H1 (cell line): ENCODE data around the gene LBHD1. TPM values are rescaled to one million over a fixed set of nuclear protein-coding genes. Genes with fewer than 3 reads are reported as not detected.

Source experiments
- ASH2L ChIP-seq: fragments of 200-600, 300-600 bp; sonication (generic); IDR thresholded peaks from one replicate; pipeline ENCODE4 v1.7.1; 2017; ENCODE audit warnings: low read length
- CBX8 ChIP-seq: fragments of 300-800, 300-1000 bp; sonication (generic); IDR thresholded peaks from 2 replicates; pipeline ENCODE4 v1.7.1; 2016; ENCODE audit warnings: low read depth, low read length, borderline replicate concordance
- CEBPB ChIP-seq: IDR thresholded peaks from 2 replicates; pipeline ENCODE4 v1.6.1; 2012; ENCODE audit warnings: low read depth, low read length
- CHD1 ChIP-seq: IDR thresholded peaks from 2 replicates; pipeline ENCODE4 v1.6.1; 2012; ENCODE audit warnings: low read depth, low read length, improper control_type of control experiment
- EZH2 ChIP-seq: fragments of 200-600 bp; sonication (generic); IDR thresholded peaks from 2 replicates; pipeline ENCODE4 v1.7.1; 2012; ENCODE audit warnings: low read depth, mild to moderate bottlenecking, moderate library complexity, low read length, inconsistent platforms; ENCODE audit not compliant: severe bottlenecking
- FOSL1 ChIP-seq: IDR thresholded peaks from 2 replicates; pipeline ENCODE4 v1.6.1; 2011; ENCODE audit warnings: mild to moderate bottlenecking, low read depth, low read length, moderate library complexity; ENCODE audit not compliant: insufficient read depth
- GABPA ChIP-seq: IDR thresholded peaks from 2 replicates; pipeline ENCODE4 v1.6.1; 2011; ENCODE audit warnings: mild to moderate bottlenecking, low read length, moderate library complexity, borderline replicate concordance; ENCODE audit not compliant: insufficient read depth
- GTF2F1 ChIP-seq: IDR thresholded peaks from 2 replicates; pipeline ENCODE4 v1.6.1; 2012; ENCODE audit warnings: low read depth, low read length, improper control_type of control experiment, borderline replicate concordance
- JUN ChIP-seq: IDR thresholded peaks from 2 replicates; pipeline ENCODE4 v1.6.1; 2011; ENCODE audit warnings: low read depth, mild to moderate bottlenecking, improper control_type of control experiment, low read length
- JUND ChIP-seq: IDR thresholded peaks from 2 replicates; pipeline ENCODE4 v1.6.1; 2011; ENCODE audit warnings: mild to moderate bottlenecking, improper control_type of control experiment, low read length
- MAFK ChIP-seq: IDR thresholded peaks from 2 replicates; pipeline ENCODE4 v1.6.1; 2012; ENCODE audit warnings: low read depth, mild to moderate bottlenecking, improper control_type of control experiment, low read length
- NANOG ChIP-seq: IDR thresholded peaks from 2 replicates; pipeline ENCODE4 v1.6.1; 2011; ENCODE audit warnings: low read length, low read depth, mild to moderate bottlenecking, inconsistent platforms; ENCODE audit not compliant: insufficient read depth, poor library complexity, severe bottlenecking
- NRF1 ChIP-seq: IDR thresholded peaks from 2 replicates; pipeline ENCODE4 v1.6.1; 2011; ENCODE audit warnings: mild to moderate bottlenecking, low read depth, low read length, improper control_type of control experiment
- POU5F1 ChIP-seq: IDR thresholded peaks from 2 replicates; pipeline ENCODE4 v1.6.1; 2011; ENCODE audit warnings: low read depth, mild to moderate bottlenecking, low read length, moderate library complexity
- RBBP5 ChIP-seq: IDR thresholded peaks from 2 replicates; pipeline ENCODE4 v1.7.1; 2012; ENCODE audit warnings: low read depth, mild to moderate bottlenecking, inconsistent platforms, low read length, moderate library complexity, borderline replicate concordance
- SP4 ChIP-seq: IDR thresholded peaks from 2 replicates; pipeline ENCODE4 v1.6.1; 2012; ENCODE audit warnings: low read length, inconsistent platforms
- SUZ12 ChIP-seq: fragments of 200-600 bp; sonication (generic); IDR thresholded peaks from 2 replicates; pipeline ENCODE4 v1.6.1; 2012; ENCODE audit warnings: mild to moderate bottlenecking, inconsistent platforms, low read length, moderate library complexity, mixed read lengths
- TAF1 ChIP-seq: IDR thresholded peaks from 2 replicates; pipeline ENCODE4 v1.6.1; 2011; ENCODE audit warnings: mild to moderate bottlenecking, low read depth, low read length
- TEAD4 ChIP-seq: IDR thresholded peaks from 2 replicates; pipeline ENCODE4 v1.6.1; 2012; ENCODE audit warnings: low read depth, low read length, inconsistent platforms, mixed read lengths
- polyA plus RNA-seq, 7 experiments: library from polyadenylated mRNA; depleted of rRNA in 3 of 7; stranded (reverse) in 5 of 7; unstranded in 2 of 7; fragments of >200 nt in 5 of 7; fragments of 200-250 nt in 2 of 7; gene quantifications; 1 replicate in 5 of 7; 2 replicates in 1 of 7; 4 replicates in 1 of 7; pipeline versions ENCODE4 v1.2.1 to v1.2.3, GENCODE V29; 2011 to 2013; ENCODE audit warnings: missing spikeins in 2 of 7, mixed read lengths in 2 of 7
- total RNA-seq: library from RNA; stranded (reverse); fragmentation: NEBNext Ultra II Directional; extraction: Animal tissue kit (Norgen Biotek cat#: 25700); gene quantifications from 2 replicates; pipeline ENCODE4 v1.2.1, GENCODE V29; 2021
- TF ChIP-seq, protein P1 (sequence below): IDR thresholded peaks from 2 replicates; pipeline ENCODE4 v1.6.1; 2011; ENCODE audit warnings: low read length, improper control_type of control experiment
- TF ChIP-seq, protein P2 (sequence below): IDR thresholded peaks from 2 replicates; pipeline ENCODE4 v1.6.1; 2012; ENCODE audit warnings: low read length, inconsistent platforms

Gene LBHD1
- total and polyA plus RNA-seq, 2 of the 8 experiments (the other 6 are each of a cell fraction or from before 2014, with no cell fraction given), result 2.3 to 5.2 TPM

DNA sequence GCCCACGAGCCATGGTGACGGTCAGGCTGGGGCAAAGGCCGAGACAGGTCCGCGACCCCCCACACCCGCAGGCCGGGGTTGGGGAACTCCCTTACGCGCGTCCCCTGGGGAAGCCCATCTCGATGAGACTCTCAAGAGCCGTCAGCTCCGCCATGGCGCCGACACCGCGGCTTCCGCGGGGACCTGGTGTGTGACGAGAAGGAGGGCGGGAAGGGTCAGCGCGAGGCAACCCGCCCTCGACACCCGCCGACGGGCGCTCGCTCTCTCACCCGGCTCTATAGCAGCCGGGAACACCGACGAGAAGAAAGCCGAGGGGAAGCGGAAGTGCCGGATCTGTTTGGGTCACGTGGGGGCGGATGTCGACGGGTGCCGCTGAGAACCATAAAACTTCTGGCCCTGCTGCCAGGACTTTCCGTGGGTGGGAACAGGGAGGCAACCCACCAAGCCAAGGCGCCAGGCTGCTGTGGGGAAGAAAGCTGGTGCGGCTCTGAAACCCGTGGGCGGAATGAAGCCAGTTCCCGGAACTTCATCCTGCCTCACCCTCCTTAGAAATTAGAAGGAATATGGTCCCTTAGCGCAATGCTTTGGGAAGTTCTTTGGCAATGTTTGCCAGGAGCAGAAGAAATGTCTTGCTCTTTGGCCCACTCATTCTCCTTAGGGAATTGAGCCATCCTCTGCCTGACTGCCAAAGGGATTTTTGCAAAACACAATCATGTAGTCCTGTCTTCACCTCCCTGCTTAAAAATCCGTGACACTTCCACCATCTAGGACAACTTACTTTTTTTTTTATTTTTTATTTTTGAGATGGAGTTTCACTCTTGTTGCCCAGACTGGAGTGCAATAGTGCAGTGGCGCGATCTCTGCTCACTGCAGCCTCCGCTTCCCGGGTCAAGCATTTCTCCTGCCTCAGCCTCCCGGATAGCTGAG, 7.0 kb upstream of the LBHD1 start, which contains the start of gene UBXN1 (continued):
- TF ChIP-seq ASH2L (peak; percentile 58), GABPA (peak; percentile 82; the same call in 1 of the 2 replicates), TEAD4 (no peak), JUND (0 out of 2 replicates have a peak, but pooled peaks have one; percentile 12), SP4 (no peak), EZH2 (no peak), CHD1 (no peak), FOSL1 (no peak), RBBP5 (peak; percentile 63; the same call in 1 of the 2 replicates), CBX8 (no peak), SUZ12 (no peak), TAF1 (peak; percentile 80), MAFK (no peak), GTF2F1 (0 out of 2 replicates have a peak, but pooled peaks have one; percentile 26), CEBPB (no peak), JUN (no peak), NRF1 (no peak), NANOG (no peak), POU5F1 (no peak)
- TF ChIP-seq, protein P1, sequence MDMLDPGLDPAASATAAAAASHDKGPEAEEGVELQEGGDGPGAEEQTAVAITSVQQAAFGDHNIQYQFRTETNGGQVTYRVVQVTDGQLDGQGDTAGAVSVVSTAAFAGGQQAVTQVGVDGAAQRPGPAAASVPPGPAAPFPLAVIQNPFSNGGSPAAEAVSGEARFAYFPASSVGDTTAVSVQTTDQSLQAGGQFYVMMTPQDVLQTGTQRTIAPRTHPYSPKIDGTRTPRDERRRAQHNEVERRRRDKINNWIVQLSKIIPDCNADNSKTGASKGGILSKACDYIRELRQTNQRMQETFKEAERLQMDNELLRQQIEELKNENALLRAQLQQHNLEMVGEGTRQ, result peak; percentile 95
- TF ChIP-seq, protein P2, sequence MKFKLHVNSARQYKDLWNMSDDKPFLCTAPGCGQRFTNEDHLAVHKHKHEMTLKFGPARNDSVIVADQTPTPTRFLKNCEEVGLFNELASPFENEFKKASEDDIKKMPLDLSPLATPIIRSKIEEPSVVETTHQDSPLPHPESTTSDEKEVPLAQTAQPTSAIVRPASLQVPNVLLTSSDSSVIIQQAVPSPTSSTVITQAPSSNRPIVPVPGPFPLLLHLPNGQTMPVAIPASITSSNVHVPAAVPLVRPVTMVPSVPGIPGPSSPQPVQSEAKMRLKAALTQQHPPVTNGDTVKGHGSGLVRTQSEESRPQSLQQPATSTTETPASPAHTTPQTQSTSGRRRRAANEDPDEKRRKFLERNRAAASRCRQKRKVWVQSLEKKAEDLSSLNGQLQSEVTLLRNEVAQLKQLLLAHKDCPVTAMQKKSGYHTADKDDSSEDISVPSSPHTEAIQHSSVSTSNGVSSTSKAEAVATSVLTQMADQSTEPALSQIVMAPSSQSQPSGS, result no peak
